ENCODE results near the gene ARHGAP40.
"Not testable (repeated sequence)": the region's sequence is repeated elsewhere in the genome, so short reads cannot be mapped to it uniquely, and the experiment has no call there.

Gene ARHGAP40

GRCh38 chr20:38586181-38586525 is 15.5 kb upstream of the ARHGAP40 start:
- DNase-seq (ENCODE audit: low read depth in 4 of 4, low spot score in 1 of 4), result no peak

GRCh38 chr20:38588303-38588702 is 13.3 kb upstream of the ARHGAP40 start:
- DNase-seq (ENCODE audit: low read depth in 4 of 4, low spot score in 1 of 4), result no peak

GRCh38 chr20:38589351-38589750 is 12.3 kb upstream of the ARHGAP40 start:
- DNase-seq (ENCODE audit: low read depth in 4 of 4, low spot score in 1 of 4), result no peak

GRCh38 chr20:38589967-38590675 is 11.5 kb upstream of the ARHGAP40 start:
- DNase-seq (ENCODE audit: low read depth in 4 of 4, low spot score in 1 of 4), result no peak

GRCh38 chr20:38590676-38591473 is 10.7 kb upstream of the ARHGAP40 start:
- DNase-seq (ENCODE audit: low read depth in 4 of 4, low spot score in 1 of 4), result no peak

- DNase-seq (ENCODE audit: low read depth in 4 of 4, low spot score in 1 of 4), result no peak
These were observed 9.9 kb upstream of the ARHGAP40 start for GRCh38 chr20:38591474-38592410.

- not testable (repeated sequence) for DNase-seq (ENCODE audit: low read depth in 4 of 4, low spot score in 1 of 4)
These were observed 9.2 kb upstream of the ARHGAP40 start for GRCh38 chr20:38592411-38592790.

GRCh38 chr20:38594281-38594680 is 7.3 kb upstream of the ARHGAP40 start:
- not testable (repeated sequence) for DNase-seq (ENCODE audit: low read depth in 4 of 4, low spot score in 1 of 4)

GRCh38 chr20:38595886-38596285 is 5.7 kb upstream of the ARHGAP40 start:
- DNase-seq (ENCODE audit: low read depth in 4 of 4, low spot score in 1 of 4), result not testable (repeated sequence)

- DNase-seq (ENCODE audit: low read depth in 4 of 4, low spot score in 1 of 4), result no peak
These were observed 2.2 kb upstream of the ARHGAP40 start for GRCh38 chr20:38599410-38599882.

- DNase-seq (ENCODE audit: low read depth in 4 of 4, low spot score in 1 of 4), result no peak
These were observed 1.6 kb upstream of the ARHGAP40 start for GRCh38 chr20:38600057-38600456.

GRCh38 chr20:38602185-38602581 is 574 bp downstream of the ARHGAP40 start:
- DNase-seq (ENCODE audit: low read depth in 4 of 4, low spot score in 1 of 4), result no peak

GRCh38 chr20:38603286-38603685 is 1.7 kb downstream of the ARHGAP40 start:
- DNase-seq (ENCODE audit: low read depth in 4 of 4, low spot score in 1 of 4), result no peak

GRCh38 chr20:38604873-38605303 is 3.3 kb downstream of the ARHGAP40 start:
- no peak for DNase-seq (ENCODE audit: low read depth in 4 of 4, low spot score in 1 of 4)

GRCh38 chr20:38607351-38607750 is 5.7 kb downstream of the ARHGAP40 start:
- no peak for DNase-seq (ENCODE audit: low read depth in 4 of 4, low spot score in 1 of 4)

- no peak for DNase-seq (ENCODE audit: low read depth in 4 of 4, low spot score in 1 of 4)
These were observed 6.6 kb downstream of the ARHGAP40 start for GRCh38 chr20:38608188-38608587.

- no peak for DNase-seq (ENCODE audit: low read depth in 4 of 4, low spot score in 1 of 4)
These were observed 8.2 kb downstream of the ARHGAP40 start for GRCh38 chr20:38609815-38610214.

- DNase-seq (ENCODE audit: low read depth in 4 of 4, low spot score in 1 of 4), result no peak
These were observed 8.9 kb downstream of the ARHGAP40 start for GRCh38 chr20:38610521-38610920.

GRCh38 chr20:38612751-38613515 is 11.3 kb downstream of the ARHGAP40 start:
- no peak for DNase-seq (ENCODE audit: low read depth in 4 of 4, low spot score in 1 of 4)

- DNase-seq (ENCODE audit: low read depth in 4 of 4, low spot score in 1 of 4), result no peak
These were observed 13.7 kb downstream of the ARHGAP40 start for GRCh38 chr20:38615283-38615682.

GRCh38 chr20:38616457-38616856 is 14.8 kb downstream of the ARHGAP40 start:
- DNase-seq (ENCODE audit: low read depth in 4 of 4, low spot score in 1 of 4), result no peak
